ENCODE results near the gene TAF1B. TPM values are rescaled to one million over a fixed set of nuclear protein-coding genes. Genes with fewer than 3 reads are reported as not detected.

The TAF1B gene
- total RNA-seq, 1 donor from 2014 or later, result 19.5 TPM

- DNase-seq (no peak), ATAC-seq (no peak)
- Histone ChIP-seq H3K36me3 (no peaks in the 10 kb centered on the region), H3K4me3 (no peak overlapping the region), H3K27ac (no peak overlapping the region), H3K4me1 (peaks cover 11% of the 10 kb centered on the region), H3K9me3 (no peaks in the 10 kb centered on the region), H3K27me3 (no peaks in the 10 kb centered on the region)
- intact Hi-C loops (cut with DNase I), result loop anchor here (10.0 kb wide), 1 partner anchor 63 kb away; the partner anchor contains the start of gene KLF11
- TF ChIP-seq CTCF (IDR thresholded peaks at IDR 0.05), result no peak
Measured at GRCh38 chr2:9981655-9982054, 138.4 kb downstream of the TAF1B start.

GRCh38 chr2:9982248-9982647, 139.0 kb downstream of the TAF1B start:
- ATAC-seq (no peak), DNase-seq (no peak)
- H3K27ac ChIP-seq, result no peak overlapping the region
- H3K4me1 ChIP-seq, result peaks cover 11% of the 10 kb centered on the region
- H3K27me3 ChIP-seq, result no peaks in the 10 kb centered on the region
- no peak for TF ChIP-seq CTCF (IDR thresholded peaks at IDR 0.05)
- H3K4me3 ChIP-seq, result no peak overlapping the region
- H3K36me3 ChIP-seq, result no peaks in the 10 kb centered on the region
- intact Hi-C loops (cut with DNase I), result loop anchor here (10.0 kb wide), 1 partner anchor 63 kb away; the partner anchor contains the start of gene KLF11
- no peaks in the 10 kb centered on the region for H3K9me3 ChIP-seq

GRCh38 chr2:9982891-9983290, 139.6 kb downstream of the TAF1B start:
- no peaks in the 10 kb centered on the region for H3K36me3 ChIP-seq
- no peak for TF ChIP-seq CTCF (IDR thresholded peaks at IDR 0.05)
- intact Hi-C loops (cut with DNase I), result loop anchor here (10.0 kb wide), 1 partner anchor 62 kb away; the partner anchor contains the start of gene KLF11
- H3K9me3 ChIP-seq, result no peaks in the 10 kb centered on the region
- peaks cover 11% of the 10 kb centered on the region for H3K4me1 ChIP-seq
- ATAC-seq (no peak), DNase-seq (no peak)
- no peak overlapping the region for H3K27ac ChIP-seq
- H3K4me3 ChIP-seq, result no peak overlapping the region
- no peaks in the 10 kb centered on the region for H3K27me3 ChIP-seq

- ATAC-seq (no peak), DNase-seq (no peak)
- intact Hi-C loops (cut with DNase I), result loop anchor here (10.0 kb wide), 1 partner anchor 61 kb away; the partner anchor contains the start of gene KLF11
- TF ChIP-seq CTCF (IDR thresholded peaks at IDR 0.05), result no peak
- no peak overlapping the region for H3K27ac ChIP-seq
- no peaks in the 10 kb centered on the region for H3K9me3 ChIP-seq
- no peaks in the 10 kb centered on the region for H3K27me3 ChIP-seq
- H3K4me1 ChIP-seq, result peaks cover 11% of the 10 kb centered on the region
- H3K4me3 ChIP-seq, result no peak overlapping the region
- H3K36me3 ChIP-seq, result no peaks in the 10 kb centered on the region
Measured at GRCh38 chr2:9983401-9984216, 140.3 kb downstream of the TAF1B start.

Other genes starting within 250 kb of the TAF1B start
- 191 TPM for gene YWHAQ, start 212.5 kb upstream of the TAF1B start, total RNA-seq
- gene GRHL1, start 108.2 kb downstream of the TAF1B start, total RNA-seq, result 2.7 TPM
- gene KLF11, start 200.1 kb downstream of the TAF1B start, total RNA-seq, result 45.6 TPM
- gene CYS1, start 236.9 kb downstream of the TAF1B start, total RNA-seq, result 4.5 TPM